ENCODE data around the gene SRM. TPM values are rescaled to one million over a fixed set of nuclear protein-coding genes. Genes with fewer than 3 reads are reported as not detected.
A peak's percentile ranks its signal among the peaks of the same experiment; 100 is the strongest.

SRM gene
- total RNA-seq, 1 experiment from 2014 or later, result 150 TPM

DNA sequence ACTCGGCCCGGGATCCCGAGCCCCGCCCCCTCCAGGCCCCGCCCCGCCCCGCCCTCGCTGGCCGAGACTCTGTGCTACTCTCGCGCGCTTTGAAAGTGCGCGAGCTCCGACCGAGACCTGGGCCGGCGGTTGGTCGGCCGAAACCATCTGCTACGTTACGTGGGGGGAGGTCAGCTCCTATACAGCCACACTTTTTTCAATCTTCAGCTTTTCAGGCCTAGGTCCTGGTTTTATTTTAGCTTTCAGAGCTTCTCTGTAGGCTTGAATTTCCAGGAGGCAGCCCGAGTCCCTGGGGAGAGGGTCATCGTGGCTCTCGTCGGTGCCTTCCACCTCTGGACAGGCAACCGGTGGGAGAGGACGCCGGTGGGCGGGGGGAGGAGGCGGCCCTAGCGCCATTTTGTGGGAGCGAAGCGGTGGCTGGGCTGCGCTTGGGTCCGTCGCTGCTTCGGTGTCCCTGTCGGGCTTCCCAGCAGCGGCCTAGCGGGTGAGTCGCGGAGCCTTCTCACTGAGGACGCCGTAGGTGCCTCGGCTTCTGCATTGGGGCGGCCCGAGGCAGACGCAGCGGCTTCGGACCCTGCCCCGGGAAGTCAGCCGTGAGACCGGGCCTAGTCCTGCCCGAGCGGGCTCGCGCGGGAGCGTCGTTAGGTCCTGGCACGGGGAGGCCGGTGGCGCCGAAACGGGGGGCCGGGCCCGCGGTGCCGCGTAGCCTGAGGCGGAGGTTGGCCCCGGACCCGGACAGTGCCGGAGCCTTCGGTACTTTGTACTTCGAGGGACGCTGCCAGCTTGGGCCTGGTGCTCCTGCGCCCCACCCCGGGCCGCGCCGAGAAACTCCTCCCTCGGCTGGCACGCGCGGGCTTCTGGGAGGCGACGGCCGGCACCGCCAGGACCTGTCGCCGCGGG, 47.3 kb downstream of the SRM start, which contains the start of gene TARDBP (continued):
- TF ChIP-seq, protein P1, sequence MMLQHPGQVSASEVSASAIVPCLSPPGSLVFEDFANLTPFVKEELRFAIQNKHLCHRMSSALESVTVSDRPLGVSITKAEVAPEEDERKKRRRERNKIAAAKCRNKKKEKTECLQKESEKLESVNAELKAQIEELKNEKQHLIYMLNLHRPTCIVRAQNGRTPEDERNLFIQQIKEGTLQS (IDR thresholded peaks at IDR 0.05), result no peak
- TF ChIP-seq ZFX (IDR thresholded peaks at IDR 0.05) (peak; percentile 100), TCF7L2 (IDR thresholded peaks at IDR 0.05; ENCODE audit: borderline replicate concordance, extremely low read depth, insufficient read depth, insufficient read length) (peak; percentile 38), SIN3A (IDR thresholded peaks at IDR 0.05; ENCODE audit: low read depth) (no peak)

Other genes with a start within 250 kb of the SRM start
- 155 TPM for gene TARDBP, start 47.4 kb downstream of the SRM start, total RNA-seq (2021; ENCODE audit: unreplicated experiment)
- gene MASP2, start 12.8 kb downstream of the SRM start, total RNA-seq (2021; ENCODE audit: unreplicated experiment), result 0.25 TPM
- 80.7 TPM for gene EXOSC10, start 39.9 kb upstream of the SRM start, total RNA-seq (2021; ENCODE audit: unreplicated experiment)
- gene ANGPTL7, start 129.3 kb upstream of the SRM start, total RNA-seq (2021; ENCODE audit: unreplicated experiment), result not detected
- gene MTOR, start 202.5 kb upstream of the SRM start, total RNA-seq (2021; ENCODE audit: unreplicated experiment), result 42.2 TPM
- 17.2 TPM for gene UBIAD1, start 213.2 kb upstream of the SRM start, total RNA-seq (2021; ENCODE audit: unreplicated experiment)

Measured in HCT116 (cell line).